GM12892 (cell line): ENCODE measurements around the gene GFER.

ENCODE experiments used
- POLR2A ChIP-seq: IDR thresholded peaks from 2 replicates; pipeline ENCODE4 v1.6.1; 2011; ENCODE audit warnings: low read depth, low read length, control low read depth
- POLR2AphosphoS5 ChIP-seq: IDR thresholded peaks from 2 replicates; pipeline ENCODE4 v1.6.1; 2011; ENCODE audit warnings: low read depth, low read length, control low read depth

- no peak for TF ChIP-seq POLR2AphosphoS5
- peak; percentile 63 for TF ChIP-seq POLR2A
Measured at GRCh38 chr16:1991948-1992703, 8.1 kb downstream of the GFER start.
